OCI-LY7 (cell line): Measurements from ENCODE around the gene PFN1. TPM values are rescaled to one million over a fixed set of nuclear protein-coding genes. Genes with fewer than 3 reads are reported as not detected.

Source experiments
- BruUV-seq: library from RNA; stranded (reverse); fragments of 400-500 nt; replicated peaks from 2 replicates; lab custom pipeline; 2021; lab: Mats Ljungman, UMichigan
- CTCF ChIA-PET: fragments of 300-600 bp; sonication (Branson Sonifier 250); formaldehyde crosslinking; loops from one replicate; lab custom pipeline; 2022; ENCODE audit warnings: antibody characterized with exemption; ENCODE audit not compliant: unreplicated experiment; lab: Charles Lee
- POLR2A ChIA-PET: fragments of 300-600 bp; sonication (Branson Sonifier 250); formaldehyde crosslinking; loops from one replicate; lab custom pipeline; 2022; ENCODE audit warnings: antibody characterized with exemption; lab: Charles Lee
- DNase-seq: peaks from one replicate; pipeline ENCODE4 v3.0.0-alpha.2; 2015; ENCODE audit warnings: low spot score
- H2AFZ ChIP-seq: fragments of 200-600 bp; sonication (generic), shearing (Covaris generic); 2 replicates; pipeline ENCODE4 v1.6.1; 2014; ENCODE audit warnings: mild to moderate bottlenecking, antibody characterized with exemption, low read length, moderate library complexity
- H3K27ac ChIP-seq: fragments of 200-600 bp; sonication (generic); 2 replicates; pipeline ENCODE4 v1.5.1; 2014; ENCODE audit warnings: mixed run types, low read depth, mild to moderate bottlenecking, moderate library complexity, low read length, inconsistent platforms; ENCODE audit not compliant: poor library complexity, severe bottlenecking
- H3K36me3 ChIP-seq: fragments of 200-600 bp; sonication (generic); 2 replicates; pipeline ENCODE4 v1.6.1; 2014; ENCODE audit warnings: mild to moderate bottlenecking, antibody characterized with exemption, low read length, moderate library complexity, mixed read lengths; ENCODE audit not compliant: insufficient read depth
- H3K4me1 ChIP-seq: fragments of 200-600 bp; sonication (generic); 2 replicates; pipeline ENCODE4 v1.5.1; 2014; ENCODE audit warnings: mild to moderate bottlenecking, low read length; ENCODE audit not compliant: insufficient read depth, poor library complexity, severe bottlenecking
- H3K4me2 ChIP-seq: fragments of 200-600 bp; sonication (generic); 2 replicates; pipeline ENCODE4 v1.6.1; 2014; ENCODE audit warnings: mild to moderate bottlenecking, low read length
- H3K4me3 ChIP-seq: fragments of 200-600 bp; sonication (generic); 2 replicates; pipeline ENCODE4 v1.5.1; 2014; ENCODE audit warnings: mild to moderate bottlenecking, low read depth, low read length; ENCODE audit not compliant: poor library complexity, severe bottlenecking
- H3K79me2 ChIP-seq: fragments of 200-600 bp; sonication (generic); 2 replicates; pipeline ENCODE4 v1.6.1; 2016; ENCODE audit warnings: low read depth, mild to moderate bottlenecking, low read length, moderate library complexity, mixed read lengths; ENCODE audit not compliant: insufficient read depth
- H3K9me2 ChIP-seq: fragments of 200-600 bp; sonication (generic); 2 replicates; pipeline ENCODE4 v1.6.1; 2016; ENCODE audit warnings: mild to moderate bottlenecking, low read length, mixed read lengths; ENCODE audit not compliant: insufficient read depth
- H3K9me3 ChIP-seq: fragments of 200-600 bp; sonication (generic); 2 replicates; pipeline ENCODE4 v1.6.1; 2014; ENCODE audit warnings: mild to moderate bottlenecking, mixed run types, low read length, mixed read lengths
- H4K20me1 ChIP-seq: fragments of 200-600 bp; sonication (generic); 2 replicates; pipeline ENCODE4 v1.6.1; 2014; ENCODE audit warnings: mild to moderate bottlenecking, antibody characterized with exemption, low read length, moderate library complexity, mixed read lengths; ENCODE audit not compliant: insufficient read depth
- CTCF ChIP-seq: fragments of 200-600 bp; sonication (generic); conservative IDR thresholded peaks from 2 replicates; pipeline ENCODE4 v1.5.1; 2014; ENCODE audit warnings: mild to moderate bottlenecking, antibody characterized with exemption, low read length, moderate library complexity, mixed read lengths
- EZH2phosphoT487 ChIP-seq: fragments of 200-600 bp; sonication (generic); IDR thresholded peaks from 2 replicates; pipeline ENCODE4 v1.6.1; 2018; ENCODE audit warnings: low read depth, borderline replicate concordance, mild to moderate bottlenecking, mixed run types, antibody characterized with exemption, low read length, moderate library complexity, mixed read lengths
- intact Hi-C: fragments of 100-400 bp; cut with micrococcal nuclease; formaldehyde crosslinking; loops from one replicate; pipeline ENCODE4 v1.10.0; 2022; ENCODE audit not compliant: unreplicated experiment
- total RNA-seq, 2 experiments: library from RNA; depleted of rRNA in 1 of 2; stranded (reverse); fragments of >200 nt in 1 of 2; shearing (Covaris generic) in 1 of 2; gene quantifications; 2 replicates each; pipeline ENCODE4 v1.2.3, GENCODE V29; 2014 to 2022

The PFN1 gene
- total RNA-seq, 2 experiments from 2014 or later = 1,053 TPM

GRCh38 chr17:4903051-4903818, 45.1 kb downstream of the PFN1 start, which contains the start of gene CHRNE:
Gene CHRNE, minus strand, starts transcription at chr17:4903098. Its CDS starts 35 bp downstream, at chr17:4903063.
- H3K4me3 ChIP-seq = no peak within 1 kb of the TSS
- TF ChIP-seq EZH2phosphoT487 = no peak
- peak; percentile 83 for TF ChIP-seq CTCF
- H3K79me2 ChIP-seq = no peaks in the 10 kb centered on the region
- H3K36me3 ChIP-seq = no peaks in the 10 kb centered on the region
- ChIA-PET CTCF (interaction anchor here (0.7 kb wide), 1 partner anchor 172 kb away, joined by 4 read pairs; the partner anchor contains the start of gene MED11), POLR2A (interaction anchor here (0.6 kb wide), 1 partner anchor 495 kb away, joined by 4 read pairs; no protein-coding TSS in a partner anchor)
- H3K27ac ChIP-seq = no peak within 1 kb of the TSS
- intact Hi-C loops = loop anchor here (5.0 to 10.0 kb wide), 2 partner anchors 268 to 336 kb away; no protein-coding TSS in a partner anchor
- no peaks in the 10 kb centered on the region for H3K9me3 ChIP-seq
- DNase-seq = peak; percentile 85
- H3K4me2 ChIP-seq = peak within 1 kb of the TSS; percentile 53; the same call in 1 of the 2 replicates
- no peak within 1 kb of the TSS for H2AFZ ChIP-seq
- H4K20me1 ChIP-seq = no peaks in the 10 kb centered on the region
- BruUV-seq = no TSS peak
- H3K9me2 ChIP-seq = no peaks in the 10 kb centered on the region
- H3K4me1 ChIP-seq = peaks cover 9% of the 10 kb centered on the region

GRCh38 chr17:4902540-4902939, 45.8 kb downstream of the PFN1 start:
- POLR2A ChIA-PET = no interaction called here
- H3K4me1 ChIP-seq = peaks cover 9% of the 10 kb centered on the region
- no peak for TF ChIP-seq CTCF
- no peak for TF ChIP-seq EZH2phosphoT487
- no TSS peak for BruUV-seq
- H3K4me3 ChIP-seq = no peak overlapping the region
- DNase-seq = no peak
- no peaks in the 10 kb centered on the region for H3K79me2 ChIP-seq
- no peaks in the 10 kb centered on the region for H3K9me3 ChIP-seq
- intact Hi-C loops = loop anchor here (5.0 to 10.0 kb wide), 2 partner anchors 268 to 335 kb away; no protein-coding TSS in a partner anchor
- CTCF ChIA-PET = interaction anchor here (0.7 kb wide), 1 partner anchor 171 kb away, joined by 4 read pairs; the partner anchor contains the start of gene MED11
- H3K4me2 ChIP-seq = no peak overlapping the region; the same call in 1 of the 2 replicates
- H4K20me1 ChIP-seq = no peaks in the 10 kb centered on the region
- no peaks in the 10 kb centered on the region for H3K9me2 ChIP-seq
- H3K36me3 ChIP-seq = no peaks in the 10 kb centered on the region
- no peak overlapping the region for H3K27ac ChIP-seq
- no peak overlapping the region for H2AFZ ChIP-seq
